GM18505 (cell line): Measurements from ENCODE around the gene WNT5A.
"Not testable (repeated sequence)": the region's sequence is repeated elsewhere in the genome, so short reads cannot be mapped to it uniquely, and the experiment has no call there.

Experiments used
- ATAC-seq: cut with Tn5 transposase; IDR thresholded peaks from one replicate; pipeline ENCODE4 v1.9.1; 2021; ENCODE audit not compliant: unreplicated experiment
- POLR2A ChIP-seq: IDR thresholded peaks from 4 replicates; pipeline ENCODE4 v1.6.1; 2011; ENCODE audit warnings: borderline replicate concordance; ENCODE audit not compliant: insufficient read depth, insufficient read length; ENCODE audit errors: extremely low read depth

The WNT5A gene

DNA sequence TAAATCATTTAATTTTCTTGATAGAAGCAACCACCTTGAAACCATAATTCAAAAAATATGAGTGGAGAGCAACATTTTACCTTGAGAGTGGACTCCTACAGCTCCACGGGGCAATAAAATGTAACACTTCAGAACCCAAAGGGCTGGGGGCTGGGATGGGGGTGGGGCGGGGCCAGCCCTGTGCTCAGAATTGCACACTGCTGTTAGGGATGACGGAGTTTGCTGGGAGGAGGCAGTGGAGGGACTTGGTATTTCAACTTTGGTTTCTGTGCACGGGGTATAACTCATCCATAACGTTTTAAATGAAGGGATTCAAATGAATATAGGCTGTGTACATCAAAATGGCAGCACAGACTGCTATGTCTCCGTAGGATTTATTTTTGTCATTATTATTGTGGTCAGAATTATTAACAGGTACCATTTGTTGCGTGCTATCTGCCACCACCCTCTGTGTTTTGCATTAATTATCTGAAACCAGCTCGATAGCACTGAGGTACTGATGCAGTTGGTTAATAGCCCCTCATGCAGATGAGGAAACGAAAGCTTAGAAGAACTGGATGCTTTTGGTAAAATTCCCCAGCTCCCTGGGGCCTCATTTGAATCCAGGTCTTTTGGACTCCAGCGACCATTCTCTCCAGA is 29.4 kb upstream of the WNT5A start:
- TF ChIP-seq POLR2A: no peak
- no peak for ATAC-seq

DNA sequence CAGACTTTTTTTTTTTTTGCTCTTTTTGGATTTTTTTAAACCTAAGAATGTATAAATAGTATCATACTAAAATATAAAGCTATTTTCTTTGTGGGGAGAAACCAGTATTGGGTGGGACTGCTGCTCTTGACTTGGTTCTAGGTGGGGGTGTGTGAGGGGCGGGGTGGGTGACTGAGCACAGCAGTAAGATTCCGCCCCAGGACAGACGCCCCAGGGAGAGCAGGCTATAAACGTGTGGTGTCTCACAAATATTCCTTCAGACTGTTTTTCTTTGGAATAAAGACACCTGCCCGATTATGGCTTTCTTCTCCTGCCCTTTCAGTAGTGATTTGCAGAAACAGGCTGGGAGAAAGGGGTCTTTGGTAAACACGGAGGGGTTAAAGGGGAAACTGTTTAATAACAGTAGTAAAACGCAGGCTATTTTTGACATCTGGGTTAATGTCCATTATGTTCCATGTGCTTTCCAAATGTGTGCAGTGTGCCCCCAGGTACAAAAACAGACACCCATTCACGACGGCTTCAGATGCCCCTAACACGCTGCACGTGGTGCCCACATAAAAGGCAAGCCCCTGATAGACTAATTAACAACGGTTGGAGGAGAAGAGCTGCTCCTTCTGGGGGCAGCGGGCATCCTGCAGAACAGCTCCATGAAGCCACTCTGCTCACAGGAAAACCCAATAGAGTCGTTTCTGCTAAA is 28.6 kb upstream of the WNT5A start:
- ATAC-seq: no peak
- TF ChIP-seq POLR2A: no peak

DNA sequence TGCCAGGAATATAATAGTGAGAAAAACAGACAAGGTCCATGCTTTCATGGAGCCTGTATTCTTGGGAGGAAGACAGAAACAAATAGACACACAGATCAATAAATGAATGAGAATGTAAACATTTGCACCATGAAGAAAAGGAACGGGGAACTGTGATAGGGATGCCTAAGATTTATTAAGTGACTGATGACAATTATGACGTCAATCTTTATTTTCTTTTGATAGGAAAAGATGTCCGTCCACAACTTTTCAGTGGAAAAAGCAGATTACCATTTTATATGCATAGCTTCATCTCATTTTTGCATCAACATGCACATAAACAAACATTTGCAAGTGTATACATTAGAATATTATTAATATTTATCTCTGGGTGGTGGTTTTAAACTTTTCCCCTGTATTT is 27.9 kb upstream of the WNT5A start:
- ATAC-seq: no peak
- TF ChIP-seq POLR2A: no peak

DNA sequence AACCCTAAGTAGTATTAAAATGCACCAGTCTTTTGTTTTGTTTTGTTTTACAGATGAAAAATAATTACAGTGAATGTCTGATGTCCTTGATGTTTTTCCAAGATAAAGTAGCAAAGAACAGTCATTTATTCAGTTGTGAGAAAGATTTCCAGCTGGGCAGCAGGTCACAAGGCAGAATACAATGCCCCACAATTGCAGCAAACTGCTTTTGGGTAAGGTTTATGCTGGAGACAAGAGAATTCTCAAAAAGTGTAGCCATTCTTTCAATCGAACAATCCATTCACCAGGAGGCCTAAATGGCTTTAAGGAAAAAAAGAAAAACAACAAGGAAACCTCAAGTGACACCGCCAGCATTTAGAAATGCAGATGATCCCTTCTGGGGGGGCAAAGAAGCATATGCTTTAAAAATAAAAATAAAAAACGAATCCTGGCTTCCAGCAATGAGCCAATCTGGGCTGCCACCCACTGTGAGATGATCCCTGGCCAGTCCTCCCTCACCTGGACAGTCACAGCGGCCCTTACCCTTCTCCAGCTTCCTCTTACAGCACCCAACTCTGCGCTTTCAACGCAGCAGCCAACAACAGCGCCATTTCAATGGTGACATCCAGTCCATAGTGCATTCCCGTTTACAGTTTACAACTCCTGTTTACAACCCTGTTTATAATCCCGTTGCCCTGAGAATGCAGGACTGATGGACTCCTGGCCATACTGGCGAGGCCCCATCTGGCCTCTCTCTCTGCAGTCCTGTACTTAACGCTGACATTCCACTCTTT is 25.7 kb upstream of the WNT5A start:
- no peak for ATAC-seq
- TF ChIP-seq POLR2A: no peak

DNA sequence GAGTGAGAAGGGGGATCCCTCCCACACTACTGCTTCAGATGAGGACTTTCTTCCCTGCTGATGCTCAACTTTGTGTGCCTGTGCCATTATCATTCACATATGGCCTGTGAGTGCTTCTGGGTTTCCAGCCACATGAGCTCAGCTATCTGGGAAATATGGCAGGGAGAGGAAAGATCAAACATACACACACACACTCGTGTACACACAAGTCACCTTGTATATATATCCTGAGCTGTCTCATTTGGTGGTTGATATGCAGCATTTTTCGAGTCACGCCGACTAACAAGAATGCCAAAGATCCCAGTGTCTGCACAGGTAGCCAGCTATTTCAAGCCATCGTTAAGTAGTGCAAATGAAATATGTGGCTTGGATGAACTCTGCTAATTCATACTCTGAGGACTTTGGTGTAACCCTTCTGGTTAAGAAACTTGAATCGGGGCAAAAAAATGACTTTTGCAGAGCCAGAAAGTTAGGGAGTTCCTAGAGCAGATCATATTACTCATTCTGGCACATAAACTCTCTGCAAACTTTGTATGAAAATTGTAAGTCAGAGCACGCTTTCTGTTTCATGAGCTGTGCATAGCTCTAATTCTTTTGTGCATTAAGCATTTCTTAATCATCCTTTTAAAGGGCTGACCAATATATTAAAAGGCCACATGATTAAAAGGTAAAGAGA is 24.9 kb upstream of the WNT5A start:
- TF ChIP-seq POLR2A: no peak
- ATAC-seq: no peak

DNA sequence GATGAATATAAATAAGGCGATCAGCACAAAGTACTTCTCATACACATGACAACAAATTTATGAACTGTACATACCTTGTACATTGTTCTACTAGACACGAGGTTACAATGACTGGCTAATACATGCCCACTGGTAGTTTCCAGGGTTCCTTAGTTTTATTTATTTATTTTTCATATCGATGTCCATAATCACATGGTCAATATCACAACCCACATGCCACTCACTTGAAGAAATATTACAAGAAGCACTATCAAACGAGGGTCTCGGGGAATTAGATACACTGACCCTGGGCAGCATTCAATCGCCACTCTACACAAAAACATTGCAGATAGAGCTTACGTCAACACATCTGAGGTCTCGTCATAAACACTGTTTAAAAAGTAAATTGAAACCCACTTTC is 21.2 kb upstream of the WNT5A start:
- ATAC-seq: no peak
- no peak for TF ChIP-seq POLR2A

DNA sequence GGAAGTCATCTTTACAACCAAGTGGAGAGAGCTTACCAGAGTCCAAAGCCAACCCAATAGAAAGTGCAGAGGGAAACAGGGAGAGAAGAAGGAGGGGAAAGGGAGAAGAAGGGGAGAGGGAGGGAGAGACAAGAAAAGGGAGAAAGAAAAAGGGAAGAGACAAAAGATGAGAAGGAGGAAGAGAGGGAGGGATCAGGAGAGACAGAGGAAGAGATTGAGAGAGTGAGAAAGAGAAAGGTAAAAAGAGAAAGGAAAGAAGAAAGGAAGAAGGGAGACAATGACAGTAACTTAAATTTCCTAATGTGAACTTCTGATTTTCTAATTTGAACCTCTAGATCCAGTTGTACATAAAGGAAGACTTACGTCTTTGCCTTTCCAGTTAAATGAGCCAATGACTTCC is 20.7 kb upstream of the WNT5A start:
- TF ChIP-seq POLR2A: no peak
- no peak for ATAC-seq

DNA sequence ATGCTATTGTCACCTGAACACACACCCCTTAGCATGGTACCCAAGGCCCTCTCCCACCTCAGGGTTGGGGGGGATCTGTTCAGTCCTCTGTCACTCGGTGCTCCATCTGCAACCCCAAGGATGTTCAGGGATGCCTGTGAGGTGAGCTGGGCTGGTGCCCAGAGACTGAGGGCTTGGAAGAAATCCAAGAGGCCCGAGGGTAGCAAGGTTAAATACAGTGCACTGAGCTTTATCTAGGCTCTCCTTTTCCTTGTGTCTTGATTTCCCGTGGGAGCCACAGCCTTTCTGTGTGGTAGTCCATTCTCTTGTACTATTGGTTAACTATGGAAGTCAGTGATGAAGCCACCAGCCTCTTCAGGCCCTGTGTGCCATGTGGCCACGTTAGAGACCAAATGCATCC is 18.7 kb upstream of the WNT5A start:
- ATAC-seq: no peak

DNA sequence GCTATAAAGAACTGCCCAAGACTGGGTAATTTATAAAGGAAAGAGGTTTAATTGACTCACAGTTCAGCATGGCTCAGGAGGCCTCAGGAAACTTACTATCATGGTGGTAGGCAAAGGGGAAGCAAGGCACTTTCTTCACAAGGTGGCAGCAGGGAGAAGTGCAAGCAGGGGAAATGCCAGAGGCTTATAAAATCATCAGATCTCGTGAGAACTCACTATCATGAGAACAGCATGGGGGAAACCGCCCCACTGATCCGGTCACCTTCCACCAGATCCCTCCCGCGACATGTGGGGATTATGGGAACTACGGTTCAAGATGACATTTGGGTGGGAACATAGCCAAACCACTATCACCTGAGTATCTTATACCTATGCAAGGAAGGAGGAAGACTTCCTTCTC is 18.0 kb upstream of the WNT5A start:
- ATAC-seq: not testable (repeated sequence)

More for the DNA sequence above, 18.7 kb upstream of the WNT5A start:
- TF ChIP-seq POLR2A: no peak

DNA sequence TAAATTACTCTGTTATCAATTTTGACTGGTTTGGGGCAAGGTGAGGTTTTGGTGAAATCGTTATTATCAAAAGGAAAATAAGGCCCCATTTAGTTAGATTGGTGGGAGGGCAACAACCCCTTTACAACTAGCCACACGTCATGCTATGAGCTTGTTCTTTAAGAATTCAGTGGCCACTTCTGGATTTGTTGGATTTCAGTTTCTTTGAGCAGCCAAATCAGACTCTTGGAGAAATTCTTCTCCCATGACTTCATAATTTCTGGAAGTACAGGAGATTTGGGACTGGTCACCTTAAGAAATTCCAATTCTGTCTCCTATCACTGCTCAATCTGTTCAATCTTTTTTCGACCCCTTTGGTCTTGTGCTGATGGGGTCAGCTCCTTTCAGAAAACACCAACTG is 14.8 kb upstream of the WNT5A start:
- ATAC-seq: no peak
- no peak for TF ChIP-seq POLR2A

DNA sequence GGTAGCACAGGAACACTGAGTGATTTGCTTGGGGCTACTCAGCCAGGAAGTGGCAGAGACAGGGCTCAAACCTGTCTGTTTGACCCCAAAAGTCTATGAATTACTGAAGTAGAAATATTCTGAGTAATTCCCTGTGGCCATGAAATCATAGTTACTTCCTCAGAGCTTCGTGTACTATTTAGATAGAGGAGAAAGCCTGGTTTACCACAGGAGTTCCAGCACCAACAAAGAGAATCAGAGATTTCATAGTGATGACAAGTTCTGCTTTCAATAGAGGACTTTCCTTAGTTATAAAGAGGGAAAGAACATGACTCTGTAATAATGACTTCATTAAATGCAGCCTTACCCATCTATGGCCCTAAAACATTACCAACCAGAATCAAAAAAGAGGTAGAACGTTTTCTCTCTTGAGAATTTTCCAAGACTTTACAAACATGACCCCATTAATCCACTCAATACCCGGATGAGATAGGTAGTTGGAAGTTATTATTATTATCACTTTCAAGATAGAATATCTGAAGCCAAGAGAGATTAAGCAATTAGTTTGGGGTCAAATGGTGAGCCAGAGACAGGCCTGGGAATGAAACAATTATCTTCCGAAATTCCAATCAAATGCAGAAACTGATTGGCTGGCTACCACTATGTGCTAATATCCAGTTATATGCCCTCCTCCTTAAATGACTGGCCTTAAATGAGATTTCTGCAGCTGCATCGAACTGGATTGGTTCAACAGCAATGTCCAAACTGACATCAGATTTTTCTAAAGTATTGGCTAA is 13.6 kb upstream of the WNT5A start:
- no peak for TF ChIP-seq POLR2A
- no peak for ATAC-seq

DNA sequence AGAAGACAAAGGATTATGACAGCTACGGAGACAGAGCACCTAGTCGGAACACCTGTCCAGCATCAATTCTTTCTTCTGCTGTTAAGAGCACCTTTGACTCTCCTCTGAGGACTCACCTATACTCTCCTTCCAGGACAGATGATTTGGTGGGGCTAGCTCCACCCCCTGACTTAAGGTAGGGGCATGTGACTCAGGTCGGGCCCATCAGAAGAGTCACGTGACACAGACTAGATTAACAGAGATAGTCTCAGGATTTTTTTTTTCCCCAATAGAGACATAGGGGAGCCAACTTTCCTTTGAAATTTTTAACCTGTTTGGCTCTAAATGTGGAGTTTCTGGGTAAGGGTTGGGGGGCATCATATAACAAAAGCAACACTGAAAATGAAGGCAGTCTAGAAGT is 11.4 kb upstream of the WNT5A start:
- ATAC-seq: no peak

DNA sequence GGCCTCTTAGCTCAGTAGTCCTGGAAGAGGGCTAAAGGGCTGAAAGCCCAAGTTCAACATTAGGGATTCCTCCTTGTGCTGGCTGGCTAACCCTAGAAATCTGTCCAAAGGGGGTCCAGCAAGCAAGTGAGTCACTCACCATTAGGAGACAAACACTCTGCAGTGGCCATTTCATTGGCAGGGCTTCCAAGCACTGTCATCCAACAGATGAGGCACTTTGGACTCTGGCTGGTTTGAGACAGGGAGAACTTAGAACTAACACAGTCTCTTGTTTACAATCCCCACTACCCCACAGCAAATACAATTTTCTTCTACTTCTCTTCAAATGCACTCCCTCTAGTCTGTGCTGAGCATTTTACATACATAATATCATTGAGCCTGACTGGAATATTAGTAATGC is 10.1 kb upstream of the WNT5A start:
- no peak for TF ChIP-seq POLR2A
- no peak for ATAC-seq

More for the DNA sequence above, 11.4 kb upstream of the WNT5A start:
- no peak for TF ChIP-seq POLR2A

DNA sequence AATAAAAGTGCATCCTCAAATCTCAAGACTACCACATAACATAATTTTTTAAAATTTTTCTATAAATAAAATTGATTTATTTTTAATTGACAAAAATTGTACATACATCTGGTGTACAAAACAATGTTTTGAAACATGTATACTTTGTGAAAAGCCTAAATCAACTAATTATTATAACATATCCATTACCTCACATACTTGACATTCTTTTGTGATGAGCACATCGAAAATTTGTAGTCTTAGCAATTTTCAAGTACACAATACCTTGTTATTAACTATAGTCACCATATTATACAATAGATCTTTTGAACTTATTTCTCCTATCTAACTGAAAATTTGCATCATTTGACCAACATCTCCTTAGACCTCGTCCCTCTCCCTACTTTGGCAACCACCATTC is 7.9 kb upstream of the WNT5A start:
- no peak for TF ChIP-seq POLR2A
- ATAC-seq: no peak

DNA sequence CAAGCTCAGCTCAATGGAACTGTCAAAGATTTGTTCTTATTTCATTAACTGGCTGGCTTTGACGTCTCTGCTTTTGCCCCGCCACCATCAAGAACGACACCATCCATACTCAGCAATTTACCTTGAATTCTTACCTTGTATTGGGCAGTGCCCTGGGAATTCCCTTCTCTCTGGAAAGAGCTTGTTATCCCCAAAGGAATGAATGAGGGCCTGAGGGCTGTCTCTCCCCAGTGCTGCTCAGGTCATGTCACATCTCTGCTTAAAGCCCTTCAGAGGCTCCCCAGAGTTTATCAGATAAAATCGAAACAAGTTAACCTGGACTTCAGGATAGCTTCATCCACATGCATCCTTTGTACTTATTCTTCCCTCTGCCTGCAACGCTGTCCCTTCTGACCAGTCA is 5.9 kb upstream of the WNT5A start:
- ATAC-seq: no peak
- no peak for TF ChIP-seq POLR2A
